SJSA1 (cell line): Measurements from ENCODE around the gene ECHS1. TPM values are rescaled to one million over a fixed set of nuclear protein-coding genes. Genes with fewer than 3 reads are reported as not detected.

ENCODE experiments used
- DNase-seq, 2 experiments: peaks; one replicate each; pipeline ENCODE4 v3.0.0-alpha.2; 2015 to 2020; ENCODE audit warnings: low spot score in 2 of 2, low read depth in 1 of 2
- H3K27ac ChIP-seq: fragments of 250-450 bp; sonication (Bioruptor Pico); 2 replicates; pipeline ENCODE4 v1.5.1; 2020; ENCODE audit warnings: mild to moderate bottlenecking, moderate library complexity
- H3K27me3 ChIP-seq: fragments of 250-450 bp; sonication (Bioruptor Pico); replicated peaks from 2 replicates; pipeline ENCODE4 v1.5.1; 2020; ENCODE audit warnings: mild to moderate bottlenecking, moderate library complexity
- H3K36me3 ChIP-seq: fragments of 250-450 bp; sonication (Bioruptor Pico); 2 replicates; pipeline ENCODE4 v1.5.1; 2020; ENCODE audit warnings: mild to moderate bottlenecking
- H3K4me1 ChIP-seq: fragments of 250-450 bp; sonication (Bioruptor Pico); replicated peaks from 2 replicates; pipeline ENCODE4 v1.6.1; 2021; ENCODE audit warnings: mild to moderate bottlenecking
- H3K4me3 ChIP-seq: fragments of 250-450 bp; sonication (Bioruptor Pico); 2 replicates; pipeline ENCODE4 v1.5.1; 2020; ENCODE audit warnings: mild to moderate bottlenecking
- H3K9me3 ChIP-seq: fragments of 250-450 bp; sonication (Bioruptor Pico); replicated peaks from 2 replicates; pipeline ENCODE4 v1.5.1; 2020; ENCODE audit warnings: mild to moderate bottlenecking
- total RNA-seq: library from RNA; depleted of rRNA; stranded (reverse); fragments of >200 nt; shearing (Covaris generic); gene quantifications from 2 replicates; pipeline ENCODE4 v1.2.3, GENCODE V29; 2014

ECHS1 gene
- total RNA-seq, 1 experiment from 2014 or later = 106 TPM

- H3K36me3 ChIP-seq = peaks cover 64% of the 10 kb centered on the region
- H3K4me3 ChIP-seq = no peak overlapping the region
- no peak for DNase-seq
- H3K27me3 ChIP-seq = no peaks in the 10 kb centered on the region
- no peaks in the 10 kb centered on the region for H3K9me3 ChIP-seq
- H3K27ac ChIP-seq = no peak overlapping the region
- no peaks in the 10 kb centered on the region for H3K4me1 ChIP-seq
Observed at GRCh38 chr10:133365461-133366129, 7.6 kb downstream of the ECHS1 start.

GRCh38 chr10:133364645-133365431 is 8.3 kb downstream of the ECHS1 start:
- no peak overlapping the region for H3K27ac ChIP-seq
- no peak for DNase-seq
- no peaks in the 10 kb centered on the region for H3K9me3 ChIP-seq
- no peaks in the 10 kb centered on the region for H3K27me3 ChIP-seq
- no peak overlapping the region for H3K4me3 ChIP-seq
- no peaks in the 10 kb centered on the region for H3K4me1 ChIP-seq
- peaks cover 57% of the 10 kb centered on the region for H3K36me3 ChIP-seq

- Histone ChIP-seq H3K9me3 (no peaks in the 10 kb centered on the region), H3K4me1 (no peaks in the 10 kb centered on the region)
- no peak for DNase-seq
Observed at GRCh38 chr10:133362846-133363245, 10.3 kb downstream of the ECHS1 start.

GRCh38 chr10:133361773-133362441 is 11.2 kb downstream of the ECHS1 start:
- peaks cover 40% of the 10 kb centered on the region for H3K36me3 ChIP-seq
- no peak for DNase-seq

More at GRCh38 chr10:133362846-133363245, 10.3 kb downstream of the ECHS1 start:
- Histone ChIP-seq H3K36me3 (peaks cover 41% of the 10 kb centered on the region), H3K27ac (no peak overlapping the region), H3K4me3 (no peak overlapping the region), H3K27me3 (no peaks in the 10 kb centered on the region)

GRCh38 chr10:133361227-133361626 is 11.9 kb downstream of the ECHS1 start:
- no peak overlapping the region for H3K4me3 ChIP-seq
- H3K27ac ChIP-seq = no peak overlapping the region
- H3K9me3 ChIP-seq = no peaks in the 10 kb centered on the region
- no peak for DNase-seq
- 0 out of 2 replicates have a peak, but pooled peaks cover 2% of the 10 kb centered on the region for H3K27me3 ChIP-seq
- H3K4me1 ChIP-seq = peaks cover 10% of the 10 kb centered on the region
- peaks cover 36% of the 10 kb centered on the region for H3K36me3 ChIP-seq

More at GRCh38 chr10:133361773-133362441, 11.2 kb downstream of the ECHS1 start:
- H3K4me3 ChIP-seq = no peak overlapping the region
- H3K27me3 ChIP-seq = 0 out of 2 replicates have a peak, but pooled peaks cover 2% of the 10 kb centered on the region
- no peak overlapping the region for H3K27ac ChIP-seq
- peaks cover 8% of the 10 kb centered on the region for H3K4me1 ChIP-seq
- H3K9me3 ChIP-seq = no peaks in the 10 kb centered on the region

GRCh38 chr10:133359972-133360610 is 13.1 kb downstream of the ECHS1 start:
- Histone ChIP-seq H3K27ac (no peak overlapping the region), H3K9me3 (no peaks in the 10 kb centered on the region), H3K4me3 (no peak overlapping the region), H3K27me3 (0 out of 2 replicates have a peak, but pooled peaks cover 2% of the 10 kb centered on the region), H3K36me3 (peaks cover 24% of the 10 kb centered on the region), H3K4me1 (peaks cover 10% of the 10 kb centered on the region)
- peak in 1 of 2 experiments; percentile 41 for DNase-seq

GRCh38 chr10:133359554-133359971 is 13.6 kb downstream of the ECHS1 start:
- no peak for DNase-seq
- 0 out of 2 replicates have a peak, but pooled peaks cover 2% of the 10 kb centered on the region for H3K27me3 ChIP-seq
- H3K27ac ChIP-seq = no peak overlapping the region
- peaks cover 10% of the 10 kb centered on the region for H3K4me1 ChIP-seq
- H3K4me3 ChIP-seq = no peak overlapping the region
- H3K36me3 ChIP-seq = peaks cover 19% of the 10 kb centered on the region
- H3K9me3 ChIP-seq = no peaks in the 10 kb centered on the region

GRCh38 chr10:133358925-133359310 is 14.2 kb downstream of the ECHS1 start:
- Histone ChIP-seq H3K27me3 (0 out of 2 replicates have a peak, but pooled peaks cover 2% of the 10 kb centered on the region), H3K4me1 (peaks cover 10% of the 10 kb centered on the region), H3K36me3 (peaks cover 16% of the 10 kb centered on the region), H3K4me3 (no peak overlapping the region), H3K27ac (no peak overlapping the region), H3K9me3 (no peaks in the 10 kb centered on the region)
- DNase-seq = no peak

- Histone ChIP-seq H3K4me3 (no peak overlapping the region), H3K27ac (no peak overlapping the region), H3K9me3 (no peaks in the 10 kb centered on the region), H3K27me3 (0 out of 2 replicates have a peak, but pooled peaks cover 2% of the 10 kb centered on the region), H3K4me1 (peaks cover 10% of the 10 kb centered on the region), H3K36me3 (peaks cover 13% of the 10 kb centered on the region)
- no peak for DNase-seq
Observed at GRCh38 chr10:133358162-133358924, 14.8 kb downstream of the ECHS1 start.

- Histone ChIP-seq H3K4me1 (peaks cover 10% of the 10 kb centered on the region), H3K36me3 (peaks cover 5% of the 10 kb centered on the region), H3K4me3 (peak within 1 kb of the TSS; percentile 41), H3K27me3 (0 out of 2 replicates have a peak, but pooled peaks cover 2% of the 10 kb centered on the region), H3K27ac (no peak within 1 kb of the TSS), H3K9me3 (no peaks in the 10 kb centered on the region)
- DNase-seq = no peak
Observed at GRCh38 chr10:133357285-133358161, 15.6 kb downstream of the ECHS1 start, which contains the start of gene FUOM. Gene FUOM, minus strand, starts transcription at chr10:133358019. Its CDS starts 12 bp downstream, at chr10:133358007.

GRCh38 chr10:133356549-133357284 is 16.4 kb downstream of the ECHS1 start:
- Histone ChIP-seq H3K27me3 (0 out of 2 replicates have a peak, but pooled peaks cover 2% of the 10 kb centered on the region), H3K9me3 (no peaks in the 10 kb centered on the region), H3K27ac (no peak overlapping the region), H3K4me1 (peaks cover 10% of the 10 kb centered on the region), H3K4me3 (peak overlapping the region; percentile 41), H3K36me3 (peaks cover under 1% of the 10 kb centered on the region; the same call in 1 of the 2 replicates)
- no peak for DNase-seq
